Urinary bladder (tissue), 4 donors: ENCODE results near the gene TBC1D22A. TPM values are rescaled to one million over a fixed set of nuclear protein-coding genes. Genes with fewer than 3 reads are reported as not detected.
A peak's percentile ranks its signal among the peaks of the same experiment; 100 is the strongest.

Source experiments
- DNase-seq: peaks from one replicate; pipeline ENCODE4 v3.0.0-alpha.2; 2015; ENCODE audit errors: extremely low spot score
- H3K27ac ChIP-seq: one replicate; pipeline ENCODE4 v1.5.1; 2013; ENCODE audit warnings: low read depth, mild to moderate bottlenecking, moderate library complexity
- H3K36me3 ChIP-seq: one replicate; pipeline ENCODE4 v1.6.1; 2013; ENCODE audit warnings: mild to moderate bottlenecking, moderate library complexity; ENCODE audit not compliant: insufficient read depth
- H3K4me1 ChIP-seq: one replicate; pipeline ENCODE4 v1.6.1; 2013; ENCODE audit warnings: mild to moderate bottlenecking, moderate library complexity; ENCODE audit not compliant: insufficient read depth
- H3K4me3 ChIP-seq: one replicate; pipeline ENCODE4 v1.5.1; 2013; ENCODE audit warnings: low read depth, low read length
- WGBS: extraction: QIAGEN DNeasy Blood & Tissue Kit; methylation state at CpG from one replicate; pipeline ENCODE4 v1.1.7; 2013; 5-methylcytosine and 5-hydroxymethylcytosine counted together
- polyA plus RNA-seq: library from polyadenylated mRNA; stranded (reverse); fragments of 200-250 nt; gene quantifications from one replicate; pipeline ENCODE4 v1.2.3, GENCODE V29; 2013
- total RNA-seq: library from RNA; depleted of rRNA; stranded (reverse); fragments of >200 nt; gene quantifications from one replicate; pipeline ENCODE4 v1.2.3, GENCODE V29; 2014
- donor health status: healthy with polysubstance abuse.
- donor health status: healthy.

Gene TBC1D22A
- total and polyA plus RNA-seq, 2 donors: 7.7 to 19.1 TPM

- no peak for DNase-seq
- Histone ChIP-seq H3K4me1 (no peaks in the 10 kb centered on the region), H3K4me3 (no peak overlapping the region), H3K27ac (peak overlapping the region; percentile 69), H3K36me3 (no peaks in the 10 kb centered on the region)
- 82% methylated on average over 8 of the region's 8 CpGs for WGBS
These were observed 9.1 kb upstream of the TBC1D22A start for GRCh38 chr22:46753360-46753759.

GRCh38 chr22:46753761-46754109 is 8.7 kb upstream of the TBC1D22A start:
- Histone ChIP-seq H3K27ac (peak overlapping the region; percentile 69), H3K36me3 (no peaks in the 10 kb centered on the region), H3K4me1 (no peaks in the 10 kb centered on the region), H3K4me3 (no peak overlapping the region)
- 76% methylated on average over 4 of the region's 4 CpGs for WGBS
- DNase-seq: no peak

GRCh38 chr22:46754110-46754799 is 8.2 kb upstream of the TBC1D22A start:
- no peak for DNase-seq
- peak overlapping the region; percentile 69 for H3K27ac ChIP-seq
- WGBS: 22% methylated on average over 14 of the region's 14 CpGs
- H3K4me1 ChIP-seq: no peaks in the 10 kb centered on the region
- H3K36me3 ChIP-seq: no peaks in the 10 kb centered on the region
- no peak overlapping the region for H3K4me3 ChIP-seq

GRCh38 chr22:46754826-46755225 is 7.6 kb upstream of the TBC1D22A start:
- Histone ChIP-seq H3K4me1 (no peaks in the 10 kb centered on the region), H3K27ac (no peak overlapping the region)

DNA sequence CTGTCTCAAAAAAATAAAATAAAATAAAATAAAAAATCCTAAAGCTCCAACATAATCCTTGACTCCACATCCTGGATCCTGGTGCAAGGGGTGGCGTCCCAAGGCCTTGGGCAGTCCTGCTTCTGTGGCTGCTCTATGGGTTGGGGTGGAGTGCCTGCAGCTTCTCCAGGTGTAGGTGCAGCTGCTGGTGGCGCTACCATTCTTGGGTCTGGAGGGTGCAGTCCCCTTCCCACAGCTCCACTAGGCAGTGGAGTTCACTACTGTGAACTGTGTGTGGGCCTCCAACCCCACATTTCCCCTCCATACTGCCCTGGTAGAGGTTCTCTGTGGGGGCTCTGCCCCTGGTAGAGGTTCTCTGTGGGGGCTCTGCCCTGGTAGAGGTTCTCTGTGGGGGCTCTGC is 6.9 kb upstream of the TBC1D22A start:
- no peak for DNase-seq
- Histone ChIP-seq H3K4me3 (no peak overlapping the region), H3K27ac (no peak overlapping the region), H3K4me1 (no peaks in the 10 kb centered on the region), H3K36me3 (no peaks in the 10 kb centered on the region)
- 97% methylated on average over 2 of the region's 2 CpGs for WGBS

More at GRCh38 chr22:46754826-46755225, 7.6 kb upstream of the TBC1D22A start:
- no peaks in the 10 kb centered on the region for H3K36me3 ChIP-seq
- 76% methylated on average over 6 of the region's 6 CpGs for WGBS
- H3K4me3 ChIP-seq: no peak overlapping the region
- no peak for DNase-seq

- no peak overlapping the region for H3K27ac ChIP-seq
- 91% methylated on average over 1 of the region's 1 CpG for WGBS
- H3K4me3 ChIP-seq: no peak overlapping the region
- no peak for DNase-seq
- H3K4me1 ChIP-seq: no peaks in the 10 kb centered on the region
- no peaks in the 10 kb centered on the region for H3K36me3 ChIP-seq
These were observed 6.4 kb upstream of the TBC1D22A start for GRCh38 chr22:46756097-46756496.

DNA sequence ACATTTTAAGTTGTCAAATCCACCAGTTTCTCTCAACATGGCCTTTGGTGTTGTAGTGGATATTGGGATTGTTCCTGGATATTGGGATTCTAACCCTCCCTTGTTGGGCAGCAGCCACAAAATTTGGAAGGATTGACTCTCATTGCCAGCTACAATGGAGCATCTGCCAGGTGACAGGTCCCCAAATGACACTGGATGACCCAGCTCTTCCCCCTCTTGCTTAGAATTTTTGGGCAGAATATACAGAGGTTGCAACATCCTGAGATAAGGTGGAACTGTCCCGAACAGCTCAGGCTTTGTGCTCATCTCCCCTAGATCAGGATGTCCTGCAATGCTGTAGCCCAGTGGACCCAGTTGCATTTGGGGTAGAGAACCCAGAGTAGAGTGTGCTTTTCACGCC is 5.3 kb upstream of the TBC1D22A start:
- 91% methylated on average over 2 of the region's 2 CpGs for WGBS
- DNase-seq: no peak
- no peak overlapping the region for H3K4me3 ChIP-seq
- H3K36me3 ChIP-seq: no peaks in the 10 kb centered on the region
- H3K4me1 ChIP-seq: no peaks in the 10 kb centered on the region
- no peak overlapping the region for H3K27ac ChIP-seq

DNA sequence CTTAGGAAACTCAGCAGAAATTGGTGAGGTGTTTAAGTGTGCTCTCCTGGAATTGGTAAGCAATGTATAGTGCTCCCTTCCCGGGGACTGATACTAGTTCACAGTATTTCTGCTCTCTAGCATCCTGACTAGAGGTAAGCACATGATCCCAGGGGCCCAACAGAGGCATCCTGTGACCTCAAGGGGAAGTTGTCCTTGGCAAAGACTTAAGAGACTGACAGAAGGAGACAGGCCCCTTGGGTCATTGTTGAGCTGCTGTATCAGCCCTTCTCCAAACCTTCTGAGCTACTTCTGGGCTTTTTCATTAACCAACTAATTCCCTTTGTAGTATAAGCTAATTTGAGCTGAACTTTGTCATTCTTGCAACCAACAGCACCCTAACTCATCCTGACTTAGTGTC is 4.3 kb upstream of the TBC1D22A start:
- no peaks in the 10 kb centered on the region for H3K36me3 ChIP-seq
- no peak overlapping the region for H3K27ac ChIP-seq
- no peak for DNase-seq
- H3K4me1 ChIP-seq: no peaks in the 10 kb centered on the region
- no peak overlapping the region for H3K4me3 ChIP-seq
- 80% methylated on average over 1 of the region's 1 CpG for WGBS

- Histone ChIP-seq H3K36me3 (no peaks in the 10 kb centered on the region), H3K27ac (no peak overlapping the region), H3K4me1 (peaks cover 2% of the 10 kb centered on the region), H3K4me3 (no peak overlapping the region)
- 52% methylated on average over 6 of the region's 6 CpGs for WGBS
- no peak for DNase-seq
These were observed 3.6 kb upstream of the TBC1D22A start for GRCh38 chr22:46758867-46759290.

DNA sequence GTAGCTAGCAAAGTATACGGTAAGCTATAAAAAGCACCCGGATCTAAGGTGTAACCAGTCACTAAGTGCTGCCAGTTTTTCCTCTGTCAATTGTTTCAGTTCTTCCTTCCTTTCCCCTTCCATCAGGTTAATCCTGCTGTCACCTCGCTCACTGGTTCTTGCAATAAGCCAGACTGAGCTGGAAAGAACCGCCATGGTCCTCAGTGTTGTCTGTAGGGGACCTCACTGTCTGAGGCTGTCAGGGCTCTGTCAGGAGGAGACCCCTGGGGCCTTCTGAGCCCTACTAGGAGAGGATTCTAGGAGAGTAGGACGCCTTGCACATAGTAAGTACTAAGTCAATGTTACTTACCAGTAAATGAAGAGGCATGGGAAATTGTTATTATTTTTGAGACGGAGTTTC is 1.4 kb upstream of the TBC1D22A start:
- 76% methylated on average over 6 of the region's 6 CpGs for WGBS
- H3K4me1 ChIP-seq: peaks cover 2% of the 10 kb centered on the region
- DNase-seq: no peak
- no peak overlapping the region for H3K4me3 ChIP-seq
- H3K36me3 ChIP-seq: no peaks in the 10 kb centered on the region
- H3K27ac ChIP-seq: no peak overlapping the region

DNA sequence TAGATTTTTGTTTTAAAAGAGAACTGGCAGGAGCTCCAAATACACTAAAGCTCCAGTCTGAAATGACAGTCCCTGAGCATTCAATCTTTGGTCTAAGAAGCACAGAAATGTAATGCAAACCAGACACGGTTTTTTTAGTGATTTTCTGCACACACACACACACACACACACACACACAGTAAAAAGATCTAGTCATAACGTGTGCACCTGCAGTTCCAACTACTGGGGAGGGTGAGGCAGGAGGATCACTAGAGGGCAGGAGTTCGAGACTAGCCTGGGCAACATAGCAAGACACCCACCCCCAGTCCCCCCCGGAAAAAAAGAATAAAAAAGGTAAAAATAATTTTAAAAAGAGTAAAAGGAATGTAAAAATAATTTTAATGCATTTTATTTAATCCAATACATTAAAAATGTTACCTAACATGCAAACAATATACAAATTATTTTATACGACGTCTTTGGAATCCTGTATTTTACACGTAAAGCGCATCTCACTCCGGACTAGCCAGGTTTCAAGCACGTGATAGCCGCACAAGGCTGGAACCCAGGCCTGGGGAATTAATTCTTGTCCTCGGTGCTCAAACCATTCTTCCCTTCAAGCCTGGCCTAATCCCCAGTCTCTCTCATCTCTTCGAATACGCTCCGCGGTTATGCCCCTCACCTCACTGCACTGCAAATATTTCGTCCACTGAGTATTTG is 762 bp upstream of the TBC1D22A start:
- Histone ChIP-seq H3K36me3 (no peaks in the 10 kb centered on the region), H3K27ac (peak overlapping the region; percentile 97), H3K4me3 (peak overlapping the region; percentile 84), H3K4me1 (peaks cover 2% of the 10 kb centered on the region)
- 7% methylated on average over 17 of the region's 17 CpGs for WGBS
- DNase-seq: no peak

GRCh38 chr22:46763051-46763705 is 728 bp downstream of the TBC1D22A start:
- Histone ChIP-seq H3K4me3 (peak overlapping the region; percentile 84), H3K27ac (peak overlapping the region; percentile 78), H3K4me1 (peaks cover 2% of the 10 kb centered on the region), H3K36me3 (no peaks in the 10 kb centered on the region)
- no peak for DNase-seq
- 5% methylated on average over 13 of the region's 13 CpGs for WGBS

DNA sequence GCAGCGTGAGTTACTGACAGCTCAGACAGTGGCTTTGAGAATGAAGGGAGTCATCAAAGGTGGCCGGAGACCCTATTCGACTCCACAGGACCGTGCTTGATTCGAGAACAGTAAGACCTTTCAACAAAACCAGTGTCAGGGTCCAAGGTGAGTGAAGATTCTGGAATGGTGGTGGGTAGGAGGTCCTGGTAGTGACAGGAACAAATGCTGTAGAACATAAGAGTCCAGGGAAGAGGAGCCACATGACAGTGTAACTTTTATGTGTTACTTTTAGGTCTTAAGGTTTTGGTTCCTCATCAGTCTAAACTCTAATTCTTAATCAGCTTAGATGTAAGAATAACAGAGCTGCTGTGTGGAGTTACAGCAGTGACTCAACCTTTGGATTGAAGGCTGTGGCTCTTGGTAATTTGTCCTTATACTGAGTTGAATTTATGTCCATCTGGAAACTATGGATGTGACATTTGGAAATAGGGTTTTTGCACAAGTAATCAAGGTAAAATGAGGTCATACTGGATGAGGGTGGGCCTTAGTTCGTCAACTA is 1.8 kb downstream of the TBC1D22A start:
- DNase-seq: no peak
- no peak overlapping the region for H3K27ac ChIP-seq
- no peaks in the 10 kb centered on the region for H3K36me3 ChIP-seq
- peaks cover 2% of the 10 kb centered on the region for H3K4me1 ChIP-seq
- WGBS: 88% methylated on average over 6 of the region's 6 CpGs
- H3K4me3 ChIP-seq: no peak overlapping the region
